Cardiac fibroblast (primary cell): ENCODE measurements around the gene NPTX2.

Experiments used
- DNase-seq, 2 donors: peaks; one replicate each; pipeline versions ENCODE4 v3.0.0 to v3.0.0-alpha.2; 2010; ENCODE audit warnings: low read depth in 2 of 2
- H3K4me3 ChIP-seq, 2 donors: replicated peaks in 1 of 2; 1 replicate in 1 of 2; 2 replicates in 1 of 2; pipeline ENCODE4 v1.5.1; 2011; ENCODE audit warnings: low read depth in 2 of 2, low read length in 2 of 2, mild to moderate bottlenecking in 2 of 2, moderate library complexity in 1 of 2
- CTCF ChIP-seq: IDR thresholded peaks from one replicate; pipeline ENCODE4 v1.5.1; 2011; ENCODE audit warnings: low read depth, mild to moderate bottlenecking, low read length, inconsistent platforms

NPTX2 gene

GRCh38 chr7:98573816-98574215 is 43.3 kb upstream of the NPTX2 start:
- DNase-seq, result no peak
- no peak for TF ChIP-seq CTCF
- no peak overlapping the region for H3K4me3 ChIP-seq

- no peak for DNase-seq
- H3K4me3 ChIP-seq, result no peak overlapping the region
- TF ChIP-seq CTCF, result no peak
Measured at GRCh38 chr7:98575878-98576277, 41.2 kb upstream of the NPTX2 start.

- H3K4me3 ChIP-seq, result no peak overlapping the region
- DNase-seq, result no peak
- no peak for TF ChIP-seq CTCF
Measured at GRCh38 chr7:98584830-98585229, 32.3 kb upstream of the NPTX2 start.

- DNase-seq, result no peak
- no peak overlapping the region for H3K4me3 ChIP-seq
- no peak for TF ChIP-seq CTCF
Measured at GRCh38 chr7:98591926-98592325, 25.2 kb upstream of the NPTX2 start.

GRCh38 chr7:98594348-98594747 is 22.7 kb upstream of the NPTX2 start:
- no peak for TF ChIP-seq CTCF
- no peak overlapping the region for H3K4me3 ChIP-seq
- DNase-seq, result no peak

GRCh38 chr7:98594787-98595186 is 22.3 kb upstream of the NPTX2 start:
- no peak for DNase-seq
- no peak overlapping the region for H3K4me3 ChIP-seq
- TF ChIP-seq CTCF, result no peak

- H3K4me3 ChIP-seq, result no peak overlapping the region
- no peak for DNase-seq
- TF ChIP-seq CTCF, result no peak
Measured at GRCh38 chr7:98598846-98599615, 18.1 kb upstream of the NPTX2 start.
